Mucosa of descending colon (tissue), 3 donors: ENCODE measurements around the gene P3R3URF. TPM values are rescaled to one million over a fixed set of nuclear protein-coding genes. Genes with fewer than 3 reads are reported as not detected.

Experiments
- ATAC-seq: fragments of 200-7000 bp; cut with Tn5 transposase; one replicate; pipeline ENCODE4 v1.9.1; 2020; ENCODE audit warnings: mild to moderate bottlenecking, moderate library complexity
- DNase-seq, 3 donors: peaks; one replicate each; pipeline ENCODE4 v3.0.0-alpha.2; 2020
- H3K36me3 ChIP-seq: fragments of 200-600 bp; one replicate; pipeline ENCODE4 v1.8.0; 2021; ENCODE audit warnings: low read depth, mild to moderate bottlenecking
- H3K4me1 ChIP-seq: fragments of 200-600 bp; one replicate; pipeline ENCODE4 v1.8.0; 2021; ENCODE audit warnings: low read depth, mild to moderate bottlenecking
- H3K4me3 ChIP-seq: fragments of 200-600 bp; one replicate; pipeline ENCODE4 v1.8.0; 2021; ENCODE audit warnings: mild to moderate bottlenecking
- H3K9me3 ChIP-seq: fragments of 200-600 bp; one replicate; pipeline ENCODE4 v1.8.0; 2021; ENCODE audit warnings: mild to moderate bottlenecking
- CTCF ChIP-seq: fragments of 200-600 bp; IDR thresholded peaks from one replicate; pipeline ENCODE4 v1.8.0; 2022; ENCODE audit warnings: antibody characterized with exemption, mild to moderate bottlenecking
- intact Hi-C, 2 donors: fragments of 100-400 bp; cut with DNase I in 1 of 2; cut with micrococcal nuclease in 1 of 2; formaldehyde crosslinking; loops; one replicate each; pipeline versions ENCODE4 v1.11.0 to v1.11.1; 2022; cut with DNase I, micrococcal nuclease
- total RNA-seq, 3 donors: library from RNA; stranded (reverse); fragmentation: NEBNext Ultra II Directional in 2 of 3; extraction: Animal tissue kit (Norgen Biotek cat#: 25700) in 2 of 3; gene quantifications; one replicate each; pipeline versions ENCODE4 v1.2.1 to v1.2.4, GENCODE V29; 2021 to 2023
- donor health status: DM: no; HTN: no; CAD: no; lungs with moderate emphysema.
- donor health status: DM: no; HTN: no; CAD: no.
- donor health status: DM: no; HTN: yes; CAD: no.

P3R3URF gene
- total RNA-seq, 3 donors from 2014 or later, result not detected

- peak; percentile 13 for ATAC-seq
- no peak for DNase-seq
These were observed 4.9 kb downstream of the P3R3URF start for GRCh38 chr1:46171351-46171750.

GRCh38 chr1:46169811-46170454 is 6.4 kb downstream of the P3R3URF start:
- Histone ChIP-seq H3K36me3 (no peaks in the 10 kb centered on the region), H3K4me3 (no peak overlapping the region), H3K4me1 (peaks cover 8% of the 10 kb centered on the region), H3K9me3 (no peaks in the 10 kb centered on the region)
- intact Hi-C loops, result no loop called here
- no peak for TF ChIP-seq CTCF
- DNase-seq (no peak), ATAC-seq (no peak)

More at GRCh38 chr1:46171351-46171750, 4.9 kb downstream of the P3R3URF start:
- no peaks in the 10 kb centered on the region for H3K9me3 ChIP-seq
- TF ChIP-seq CTCF, result no peak
- H3K4me3 ChIP-seq, result no peak overlapping the region
- intact Hi-C loops, result no loop called here
- no peaks in the 10 kb centered on the region for H3K36me3 ChIP-seq
- H3K4me1 ChIP-seq, result peaks cover 8% of the 10 kb centered on the region

DNA sequence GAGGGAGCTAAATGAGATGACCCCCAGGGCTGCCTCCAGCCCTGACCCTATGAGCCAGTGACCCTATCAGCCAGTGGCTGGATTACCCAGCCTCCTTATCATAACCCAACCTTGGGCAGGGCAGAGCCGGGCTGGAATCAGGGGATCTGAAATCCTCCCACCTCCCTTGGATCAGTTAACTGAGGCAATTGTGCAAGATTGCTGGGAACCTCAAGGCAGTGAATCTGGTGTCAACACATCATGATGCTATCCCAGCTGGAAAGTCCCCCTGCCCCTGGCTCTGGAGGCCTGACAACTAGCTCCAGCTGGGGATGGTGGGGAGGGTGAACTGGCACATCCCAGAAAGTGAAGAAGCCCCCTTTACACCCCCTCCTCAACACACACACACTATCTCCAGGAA is 7.8 kb downstream of the P3R3URF start:
- ATAC-seq (no peak), DNase-seq (no peak)
- intact Hi-C loops, result no loop called here
- Histone ChIP-seq H3K4me1 (peaks cover 8% of the 10 kb centered on the region), H3K4me3 (no peak overlapping the region), H3K9me3 (no peaks in the 10 kb centered on the region), H3K36me3 (no peaks in the 10 kb centered on the region)
- no peak for TF ChIP-seq CTCF

GRCh38 chr1:46166521-46167462 is 9.5 kb downstream of the P3R3URF start:
- no peaks in the 10 kb centered on the region for H3K36me3 ChIP-seq
- TF ChIP-seq CTCF, result no peak
- no peaks in the 10 kb centered on the region for H3K9me3 ChIP-seq
- H3K4me3 ChIP-seq, result no peak overlapping the region
- DNase-seq (peak; percentile 47 to 63 (median 54)), ATAC-seq (peak; percentile 60)
- peaks cover 8% of the 10 kb centered on the region for H3K4me1 ChIP-seq
- intact Hi-C loops, result no loop called here

- H3K4me3 ChIP-seq, result no peak overlapping the region
- DNase-seq (no peak), ATAC-seq (no peak)
- no peaks in the 10 kb centered on the region for H3K9me3 ChIP-seq
- TF ChIP-seq CTCF, result no peak
- no peaks in the 10 kb centered on the region for H3K36me3 ChIP-seq
- H3K4me1 ChIP-seq, result no peaks in the 10 kb centered on the region
- intact Hi-C loops, result no loop called here
These were observed 16.1 kb downstream of the P3R3URF start for GRCh38 chr1:46160212-46160611.
